ENCODE results near the gene ANKRD52. TPM values are rescaled to one million over a fixed set of nuclear protein-coding genes. Genes with fewer than 3 reads are reported as not detected.
"Not testable (repeated sequence)": the region's sequence is repeated elsewhere in the genome, so short reads cannot be mapped to it uniquely, and the experiment has no call there.

ANKRD52 gene
- total and polyA plus RNA-seq, 10 of the 15 experiments (the other 5 are each of a cell fraction or from before 2014, with no cell fraction given): 0.90 to 55.3 (median 16.1) TPM

DNA sequence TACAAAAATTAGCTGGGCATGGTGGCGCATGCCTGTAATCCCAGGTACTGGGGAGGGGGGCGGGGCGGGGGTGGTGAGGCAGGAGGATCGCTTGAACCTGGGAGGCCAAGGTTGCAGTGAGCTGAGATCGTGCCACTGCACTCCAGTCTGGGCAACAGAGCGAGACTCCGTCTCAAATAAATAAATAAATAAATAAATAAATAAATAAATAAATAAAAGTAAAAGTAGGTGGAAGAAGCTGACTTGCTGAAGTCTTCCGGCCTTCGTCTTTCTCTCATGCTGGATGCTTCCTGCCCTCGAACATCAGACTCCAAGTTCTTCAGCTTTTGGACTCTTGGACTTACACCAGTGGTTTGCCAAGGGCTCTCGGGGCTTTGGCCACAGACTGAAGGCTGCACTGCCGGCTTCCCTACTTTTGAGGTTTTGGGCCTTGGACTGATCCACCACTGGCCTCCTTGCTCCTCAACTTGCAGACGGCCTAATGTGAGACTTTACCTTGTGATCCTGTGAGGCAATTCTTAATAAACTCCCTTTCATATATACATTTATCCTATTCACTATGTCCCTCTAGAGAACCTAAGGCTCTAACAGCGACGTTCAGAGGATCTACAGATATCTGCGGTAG lies 8.0 kb upstream of the ANKRD52 start:
- in situ Hi-C loops (cut with MboI): not testable (repeated sequence)
- intact Hi-C loops (cut with micrococcal nuclease; ENCODE audit: unreplicated experiment): loop anchor here (2.0 to 10.0 kb wide), 2 partner anchors 35 to 199 kb away; partner anchors contain the start of genes CS and SPRYD4
- POLR2A ChIA-PET: interaction anchor here (0.5 to 2.0 kb wide), 9 partner anchors 9 to 354 kb away, joined by 3 to 7 read pairs (median 3); partner anchors contain the start of gene RNF41

DNA sequence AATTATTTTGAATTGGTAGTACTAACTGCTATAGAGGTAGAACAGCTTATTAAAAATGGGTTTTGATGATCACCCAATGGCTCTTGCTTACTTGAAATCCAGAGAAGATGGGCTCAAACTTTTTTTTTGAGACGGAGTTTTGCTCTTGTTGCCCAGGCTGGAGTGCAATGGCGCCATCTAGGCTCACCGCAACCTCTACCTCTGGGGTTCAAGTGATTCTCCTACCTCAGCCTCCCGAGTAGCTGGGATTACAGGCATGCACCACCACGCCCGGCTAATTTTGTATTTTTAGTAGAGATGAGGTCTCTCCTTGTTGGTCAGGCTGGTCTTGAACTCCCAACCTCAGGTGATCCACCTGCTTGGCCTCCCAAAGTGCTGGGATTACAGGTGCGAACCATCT lies 4.8 kb upstream of the ANKRD52 start:
- intact Hi-C loops (cut with micrococcal nuclease; ENCODE audit: unreplicated experiment): loop anchor here (10.0 kb wide), 1 partner anchor 202 kb away; the partner anchor contains the start of gene SPRYD4
- H4K20me1 ChIP-seq (ENCODE audit: control insufficient read depth, insufficient read depth); DNase-seq (ENCODE audit: low read depth, low spot score); SMC1A ChIA-PET (ENCODE audit: uncharacterized antibody, unreplicated experiment); H3K4me2 ChIP-seq (ENCODE audit: control insufficient read depth, insufficient read depth); H3K79me2 ChIP-seq (ENCODE audit: control insufficient read depth, insufficient read depth, low read length); BruUV-seq (replicated peaks); H3K9ac ChIP-seq (ENCODE audit: control insufficient read depth, insufficient read depth, low read length); H3K4me3 ChIP-seq; in situ Hi-C loops (cut with MboI); H3K9me3 ChIP-seq (replicated peaks; ENCODE audit: control insufficient read depth, insufficient read depth, low read length); H3K4me1 ChIP-seq (ENCODE audit: control insufficient read depth, insufficient read depth, low read length); H3K27ac ChIP-seq (ENCODE audit: control insufficient read depth, insufficient read depth); H3K27me3 ChIP-seq (replicated peaks in 1 of 2; ENCODE audit: control insufficient read depth in 2 of 2, insufficient read depth in 2 of 2, low read length in 1 of 2); ATAC-seq; H2AFZ ChIP-seq (ENCODE audit: control insufficient read depth, low read depth, low read length); RAD21 ChIA-PET (ENCODE audit: unreplicated experiment); POLR2A ChIA-PET; H3K36me3 ChIP-seq (ENCODE audit: control insufficient read depth in 2 of 2, insufficient read depth in 2 of 2, low read length in 1 of 2); FAIRE-seq: not testable (repeated sequence)
- CTCF ChIA-PET: interaction anchor here (0.7 to 1.6 kb wide), 4 partner anchors 27 to 201 kb away, joined by 3 to 5 read pairs (median 4); no protein-coding TSS in a partner anchor
- WGBS (ENCODE audit: insufficient coverage, insufficient replicate concordance, low lambda C conversion rate, missing lambda C conversion rate): 84% methylated on average over 7 of the region's 7 CpGs

More for the DNA sequence above, 8.0 kb upstream of the ANKRD52 start:
- SMC1A ChIA-PET (ENCODE audit: uncharacterized antibody, unreplicated experiment): interaction anchor here (0.6 to 2.0 kb wide), 4 partner anchors 18 to 434 kb away, joined by 3 to 9 read pairs (median 4); no protein-coding TSS in a partner anchor
- peak overlapping the region; percentile 41; the same call in 1 of the 2 replicates for H3K27ac ChIP-seq (ENCODE audit: control insufficient read depth, insufficient read depth)
- H3K4me1 ChIP-seq (ENCODE audit: control insufficient read depth, insufficient read depth, low read length); FAIRE-seq; H4K20me1 ChIP-seq (ENCODE audit: control insufficient read depth, insufficient read depth); H3K27me3 ChIP-seq (replicated peaks in 1 of 2; ENCODE audit: control insufficient read depth in 2 of 2, insufficient read depth in 2 of 2, low read length in 1 of 2); H3K36me3 ChIP-seq (ENCODE audit: control insufficient read depth in 2 of 2, insufficient read depth in 2 of 2, low read length in 1 of 2); ATAC-seq; BruUV-seq (replicated peaks); H3K9me3 ChIP-seq (replicated peaks; ENCODE audit: control insufficient read depth, insufficient read depth, low read length); DNase-seq (ENCODE audit: low read depth, low spot score); H3K79me2 ChIP-seq (ENCODE audit: control insufficient read depth, insufficient read depth, low read length): not testable (repeated sequence)
- RAD21 ChIA-PET (ENCODE audit: unreplicated experiment): interaction anchor here (0.5 to 2.1 kb wide), 5 partner anchors 19 to 198 kb away, joined by 3 to 10 read pairs (median 5); partner anchors contain the start of genes RNF41 and SMARCC2
- H3K4me2 ChIP-seq (ENCODE audit: control insufficient read depth, insufficient read depth): peak overlapping the region; percentile 96
- peak overlapping the region; percentile 98 for H2AFZ ChIP-seq (ENCODE audit: control insufficient read depth, low read depth, low read length)
- CTCF ChIA-PET: interaction anchor here (0.6 to 4.5 kb wide), 9 partner anchors 9 to 219 kb away, joined by 3 to 25 read pairs (median 7); partner anchors contain the start of genes ANKRD52, RNF41 and STAT2
- H3K9ac ChIP-seq (ENCODE audit: control insufficient read depth, insufficient read depth, low read length): peak overlapping the region; percentile 65
- WGBS (ENCODE audit: insufficient coverage, insufficient replicate concordance, low lambda C conversion rate, missing lambda C conversion rate): 56% methylated on average over 16 of the region's 16 CpGs
- H3K4me3 ChIP-seq: peak overlapping the region; percentile 68

Data from GM12878 (cell line).